HepG2 (cell line): ENCODE data around the gene RPS19BP1. TPM values are rescaled to one million over a fixed set of nuclear protein-coding genes. Genes with fewer than 3 reads are reported as not detected.

Experiments
- ARNTL ChIP-seq: sonication (generic); formaldehyde crosslinking; IDR thresholded peaks from 2 replicates; pipeline ENCODE4 v1.4.0; 2020; ENCODE audit warnings: mild to moderate bottlenecking, missing genetic modification reagents
- DMAP1 ChIP-seq: IDR thresholded peaks from 2 replicates; pipeline ENCODE4 v1.6.1; 2016
- FOXJ3 ChIP-seq: sonication (generic); formaldehyde crosslinking; IDR thresholded peaks from 2 replicates; pipeline ENCODE4 v1.4.0; 2020; ENCODE audit warnings: missing genetic modification reagents, mild to moderate bottlenecking, borderline replicate concordance
- HNF1A ChIP-seq, 2 experiments: sonication (generic) in 1 of 2; formaldehyde crosslinking in 1 of 2; IDR thresholded peaks; 2 replicates each; pipeline versions ENCODE4 v1.4.0 to v1.6.1; 2016 to 2020; ENCODE audit warnings: borderline replicate concordance in 1 of 2, low read depth in 1 of 2, mild to moderate bottlenecking in 1 of 2, missing genetic modification reagents in 1 of 2
- PCBP2 ChIP-seq: fragments of 200-400 bp; formaldehyde crosslinking; optimal IDR thresholded peaks from 2 replicates; pipeline ENCODE3; 2018; ENCODE audit warnings: low read length, low read depth; ENCODE audit not compliant: poor library complexity, severe bottlenecking
- SNAI1 ChIP-seq: sonication (generic); formaldehyde crosslinking; IDR thresholded peaks from 2 replicates; pipeline ENCODE4 v1.5.0; 2020; ENCODE audit warnings: mild to moderate bottlenecking, missing genetic modification reagents, borderline replicate concordance
- THAP9 ChIP-seq: sonication (generic); formaldehyde crosslinking; IDR thresholded peaks from 2 replicates; pipeline ENCODE4; 2020; ENCODE audit warnings: missing genetic modification reagents, mild to moderate bottlenecking, borderline replicate concordance
- ZKSCAN8 ChIP-seq: IDR thresholded peaks from 2 replicates; pipeline ENCODE4 v1.6.1; 2016; ENCODE audit warnings: borderline replicate concordance, missing genetic modification reagents, missing compliant biosample characterization
- ZNF333 ChIP-seq: sonication (generic); formaldehyde crosslinking; IDR thresholded peaks from 2 replicates; pipeline ENCODE4 v1.4.0; 2020; ENCODE audit warnings: mild to moderate bottlenecking, missing genetic modification reagents, borderline replicate concordance
- ZNF430 ChIP-seq: sonication (generic); formaldehyde crosslinking; IDR thresholded peaks from 2 replicates; pipeline ENCODE4 v1.9.0; 2021; ENCODE audit warnings: mild to moderate bottlenecking, missing genetic modification reagents
- ZNF710 ChIP-seq: sonication (generic); formaldehyde crosslinking; IDR thresholded peaks from 2 replicates; pipeline ENCODE4 v1.5.0; 2020; ENCODE audit warnings: mild to moderate bottlenecking, missing genetic modification reagents, borderline replicate concordance
- ZNF747 ChIP-seq: sonication (generic); formaldehyde crosslinking; IDR thresholded peaks from 2 replicates; pipeline ENCODE4 v1.8.1; 2023; ENCODE audit warnings: missing genetic modification reagents, mild to moderate bottlenecking, borderline replicate concordance
- ZNF878 ChIP-seq: sonication (generic); formaldehyde crosslinking; IDR thresholded peaks from 2 replicates; pipeline ENCODE4 v1.8.1; 2023; ENCODE audit warnings: mild to moderate bottlenecking, missing genetic modification reagents, moderate library complexity
- polyA plus RNA-seq, 8 experiments: library from polyadenylated mRNA; depleted of rRNA in 3 of 8; stranded (reverse) in 7 of 8; unstranded in 1 of 8; fragments of >200 nt; fragmentation: Illumina TruSeq in 4 of 8; extraction: Trizol in 4 of 8; gene quantifications; 2 replicates each; pipeline versions ENCODE4 v1.2.1 to v1.2.3, GENCODE V29; 2011 to 2016; ENCODE audit warnings: low read depth in 4 of 8, missing spikeins in 1 of 8, mixed read lengths in 1 of 8; ENCODE audit not compliant: insufficient read depth in 1 of 8
- total RNA-seq, 5 experiments: library from RNA; depleted of rRNA; stranded (reverse); fragments of >200 nt; fragmentation: Illumina TruSeq; extraction: Trizol; gene quantifications; 2 replicates each; pipeline ENCODE4 v1.2.3, GENCODE V29; 2016; ENCODE audit warnings: low read depth in 1 of 5
- TF ChIP-seq, protein P1 (sequence below): sonication (generic); formaldehyde crosslinking; IDR thresholded peaks from 2 replicates; pipeline ENCODE4 v1.5.0; 2020; ENCODE audit warnings: missing genetic modification reagents, mild to moderate bottlenecking, borderline replicate concordance

Gene RPS19BP1
- total and polyA plus RNA-seq, 2 of the 13 experiments (the other 11 are each of a cell fraction or from before 2014, with no cell fraction given), result 44.3 to 81.3 TPM

DNA sequence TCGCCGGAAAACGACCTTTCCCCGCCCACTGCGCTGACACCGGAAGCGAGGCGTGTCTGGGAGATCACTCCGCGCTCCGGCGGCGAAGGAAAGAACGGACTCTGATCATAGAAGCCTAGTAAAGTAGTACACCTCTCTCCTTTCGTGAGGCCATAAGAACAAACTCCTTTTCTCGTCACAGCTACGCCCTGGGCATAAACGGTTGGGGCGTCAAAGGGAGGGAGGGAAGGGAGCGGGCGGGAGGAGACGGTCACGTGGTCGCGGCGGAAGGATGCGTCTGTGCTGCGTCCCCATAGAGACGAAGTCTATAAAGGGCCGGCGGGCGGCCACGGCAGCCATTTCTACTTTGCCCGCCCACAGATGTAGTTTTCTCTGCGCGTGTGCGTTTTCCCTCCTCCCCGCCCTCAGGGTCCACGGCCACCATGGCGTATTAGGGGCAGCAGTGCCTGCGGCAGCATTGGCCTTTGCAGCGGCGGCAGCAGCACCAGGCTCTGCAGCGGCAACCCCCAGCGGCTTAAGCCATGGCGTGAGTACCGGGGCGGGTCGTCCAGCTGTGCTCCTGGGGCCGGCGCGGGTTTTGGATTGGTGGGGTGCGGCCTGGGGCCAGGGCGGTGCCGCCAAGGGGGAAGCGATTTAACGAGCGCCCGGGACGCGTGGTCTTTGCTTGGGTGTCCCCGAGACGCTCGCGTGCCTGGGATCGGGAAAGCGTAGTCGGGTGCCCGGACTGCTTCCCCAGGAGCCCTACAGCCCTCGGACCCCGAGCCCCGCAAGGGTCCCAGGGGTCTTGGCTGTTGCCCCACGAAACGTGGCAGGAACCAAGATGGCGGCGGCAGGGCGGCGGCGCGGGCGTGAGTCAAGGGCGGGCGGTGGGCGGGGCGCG, 12.1 kb downstream of the RPS19BP1 start, which contains the start of gene ATF4 (continued):
- TF ChIP-seq THAP9 (CRISPR knock-in tag), result peak; percentile 70; the same call in 1 of the 2 replicates
- peak; percentile 82; the same call in 1 of the 2 replicates for TF ChIP-seq ZNF747 (CRISPR knock-in tag)
- TF ChIP-seq FOXJ3 (CRISPR knock-in tag), result no peak
- no peak for TF ChIP-seq ZKSCAN8 (CRISPR knock-in tag)
- no peak for TF ChIP-seq SNAI1 (CRISPR knock-in tag)
- TF ChIP-seq ZNF333 (CRISPR knock-in tag), result no peak
- TF ChIP-seq HNF1A (IDR thresholded peaks at IDR 0.05; ENCODE audit: low read depth), result peak; percentile 42; the same call in 1 of the 2 replicates
- no peak; the same call in 1 of the 2 replicates for TF ChIP-seq HNF1A (CRISPR knock-in tag; IDR thresholded peaks at IDR 0.05; ENCODE audit: borderline replicate concordance)
- no peak for TF ChIP-seq ZNF710
- TF ChIP-seq DMAP1, result peak; percentile 75; the same call in 1 of the 2 replicates
- no peak for TF ChIP-seq PCBP2
- no peak; the same call in 1 of the 2 replicates for TF ChIP-seq ARNTL (CRISPR knock-in tag)
- TF ChIP-seq, protein P1, sequence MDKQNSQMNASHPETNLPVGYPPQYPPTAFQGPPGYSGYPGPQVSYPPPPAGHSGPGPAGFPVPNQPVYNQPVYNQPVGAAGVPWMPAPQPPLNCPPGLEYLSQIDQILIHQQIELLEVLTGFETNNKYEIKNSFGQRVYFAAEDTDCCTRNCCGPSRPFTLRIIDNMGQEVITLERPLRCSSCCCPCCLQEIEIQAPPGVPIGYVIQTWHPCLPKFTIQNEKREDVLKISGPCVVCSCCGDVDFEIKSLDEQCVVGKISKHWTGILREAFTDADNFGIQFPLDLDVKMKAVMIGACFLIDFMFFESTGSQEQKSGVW (CRISPR knock-in tag), result no peak
- TF ChIP-seq ZNF430 (CRISPR knock-in tag), result peak; percentile 77; the same call in 1 of the 2 replicates
- TF ChIP-seq ZNF878 (CRISPR knock-in tag), result peak; percentile 91
